HepG2 (cell line): ENCODE data around the gene ALCAM. TPM values are rescaled to one million over a fixed set of nuclear protein-coding genes. Genes with fewer than 3 reads are reported as not detected.

Experiments
- ATAC-seq: fragments of 200-7000 bp; cut with Tn5 transposase; 3 replicates; pipeline ENCODE4 v1.9.1; 2020; ENCODE audit warnings: mild to moderate bottlenecking, moderate library complexity
- BruUV-seq: library from RNA; stranded (reverse); fragments of 400-500 nt; replicated peaks from 2 replicates; lab custom pipeline; 2021; lab: Mats Ljungman, UMichigan
- CTCF ChIA-PET: fragments of 300-600 bp; formaldehyde crosslinking; extraction: SDS; loops from one replicate; lab custom pipeline; 2021; ENCODE audit warnings: low total read pairs, inconsistent platforms, low intra/inter-chr PET ratio; lab: Yijun Ruan, JAX
- POLR2A ChIA-PET: fragments of 350-600 bp; sonication (Branson Sonifier 250); formaldehyde crosslinking; loops from one replicate; lab custom pipeline; 2020; ENCODE audit warnings: antibody characterized with exemption, inconsistent platforms; lab: Yijun Ruan, JAX
- DNase-seq: peaks from one replicate; pipeline ENCODE4 v3.0.0-alpha.2; 2015; ENCODE audit warnings: low spot score
- FAIRE-seq: peaks from 3 replicates; lab custom pipeline; 2011; peaks lifted over from hg19 to GRCh38; lab: Jason Lieb, UNC
- H2AFZ ChIP-seq: one replicate; pipeline ENCODE4 v1.6.1; 2011; ENCODE audit warnings: low read length, inconsistent platforms
- H3K27ac ChIP-seq: fragments of 300-600 bp; 3 replicates; pipeline ENCODE4 v1.8.0; 2011; ENCODE audit warnings: mixed run types, mild to moderate bottlenecking, mixed read lengths, low read length, inconsistent platforms; ENCODE audit not compliant: insufficient read depth; ENCODE audit errors: extremely low read length
- H3K27me3 ChIP-seq, 2 experiments: fragments of 200-600 bp in 1 of 2; 2 replicates in 1 of 2; 3 replicates in 1 of 2; pipeline versions ENCODE4 v1.6.0 to v1.8.0; 2011; ENCODE audit warnings: low read length in 2 of 2, mild to moderate bottlenecking in 2 of 2, moderate library complexity in 2 of 2, inconsistent platforms in 1 of 2; ENCODE audit not compliant: insufficient read depth in 2 of 2, control insufficient read depth in 1 of 2
- H3K36me3 ChIP-seq, 2 experiments: fragments of 200-600 bp in 1 of 2; replicated peaks in 1 of 2; 2 replicates in 1 of 2; 3 replicates in 1 of 2; pipeline versions ENCODE4 v1.5.1 to v1.8.0; 2011; ENCODE audit warnings: low read length in 2 of 2, inconsistent platforms in 1 of 2; ENCODE audit not compliant: insufficient read depth in 2 of 2, control insufficient read depth in 1 of 2
- H3K4me1 ChIP-seq: 2 replicates; pipeline ENCODE4 v1.5.1; 2012; ENCODE audit warnings: low read length, inconsistent platforms; ENCODE audit not compliant: insufficient read depth
- H3K4me2 ChIP-seq: 2 replicates; pipeline ENCODE4 v1.6.0; 2011; ENCODE audit warnings: low read depth, low read length, inconsistent platforms
- H3K4me3 ChIP-seq, 3 experiments: fragments of 200-600 bp in 1 of 3; sonication (generic), shearing (Covaris generic) in 1 of 3; replicated peaks in 1 of 3; 2 replicates each; pipeline ENCODE4 v1.5.1; 2011 to 2016; ENCODE audit warnings: low read length in 3 of 3, inconsistent platforms in 2 of 3, low read depth in 2 of 3, mild to moderate bottlenecking in 2 of 3, control low read depth in 1 of 3, mixed read lengths in 1 of 3; ENCODE audit not compliant: insufficient read depth in 1 of 3
- H3K79me2 ChIP-seq: one replicate; pipeline ENCODE4 v1.6.1; 2011; ENCODE audit warnings: low read length, inconsistent platforms; ENCODE audit not compliant: insufficient read depth
- H3K9ac ChIP-seq: 2 replicates; pipeline ENCODE4 v1.6.0; 2011; ENCODE audit warnings: mild to moderate bottlenecking, low read depth, low read length, inconsistent platforms; ENCODE audit not compliant: insufficient read depth
- H3K9me3 ChIP-seq: 2 replicates; pipeline ENCODE4 v1.5.1; 2012; ENCODE audit warnings: mild to moderate bottlenecking, low read length
- H4K20me1 ChIP-seq: 2 replicates; pipeline ENCODE4 v1.6.0; 2011; ENCODE audit warnings: inconsistent platforms, mild to moderate bottlenecking, low read length, moderate library complexity; ENCODE audit not compliant: insufficient read depth
- AFF4 ChIP-seq: sonication (generic); formaldehyde crosslinking; IDR thresholded peaks from 2 replicates; pipeline ENCODE4 v1.4.0; 2020; ENCODE audit warnings: missing genetic modification reagents
- CENPT ChIP-seq: sonication (generic); formaldehyde crosslinking; IDR thresholded peaks from 2 replicates; pipeline ENCODE4 v1.8.0; 2022; ENCODE audit warnings: low read depth, mild to moderate bottlenecking, moderate library complexity, missing genetic modification reagents
- DNMT3B ChIP-seq: conservative IDR thresholded peaks from 2 replicates; pipeline ENCODE4 v1.6.1; 2016; ENCODE audit warnings: missing biosample characterization, control low read depth
- FLYWCH1 ChIP-seq: sonication (generic); formaldehyde crosslinking; IDR thresholded peaks from 2 replicates; pipeline ENCODE4 v1.8.1; 2023; ENCODE audit warnings: mild to moderate bottlenecking, missing genetic modification reagents
- FOXJ3 ChIP-seq: sonication (generic); formaldehyde crosslinking; IDR thresholded peaks from 2 replicates; pipeline ENCODE4 v1.4.0; 2020; ENCODE audit warnings: missing genetic modification reagents, mild to moderate bottlenecking, borderline replicate concordance
- HDAC2 ChIP-seq: sonication (generic); formaldehyde crosslinking; IDR thresholded peaks from 2 replicates; pipeline ENCODE4 v1.4.0; 2020; ENCODE audit warnings: missing genetic modification reagents
- HNRNPUL1 ChIP-seq: fragments of 200-400 bp; formaldehyde crosslinking; IDR thresholded peaks from 2 replicates; pipeline ENCODE4 v1.6.1; 2017; ENCODE audit warnings: low read depth, mild to moderate bottlenecking, low read length, moderate library complexity
- MEIS2 ChIP-seq: sonication (generic); formaldehyde crosslinking; IDR thresholded peaks from 2 replicates; pipeline ENCODE4 v1.9.0; 2021; ENCODE audit warnings: mild to moderate bottlenecking, missing genetic modification reagents
- NFYC ChIP-seq: IDR thresholded peaks from 2 replicates; pipeline ENCODE4 v1.6.1; 2016; ENCODE audit warnings: missing genetic modification reagents, missing compliant biosample characterization
- PLRG1 ChIP-seq: fragments of 450-650 bp; conservative IDR thresholded peaks from 2 replicates; pipeline ENCODE4 v1.6.1; 2016
- RBFOX2 ChIP-seq: fragments of 200-400 bp; formaldehyde crosslinking; IDR thresholded peaks from 2 replicates; pipeline ENCODE4 v1.6.1; 2017; ENCODE audit warnings: low read depth, mild to moderate bottlenecking, low read length
- SRSF1 ChIP-seq: fragments of 200-400 bp; formaldehyde crosslinking; optimal IDR thresholded peaks from 2 replicates; pipeline ENCODE3; 2017; ENCODE audit warnings: mild to moderate bottlenecking, low read depth, low read length, moderate library complexity
- TEAD3 ChIP-seq: optimal IDR thresholded peaks from 2 replicates; pipeline ENCODE3; 2016; ENCODE audit warnings: borderline replicate concordance
- ZBTB20 ChIP-seq: sonication (generic); formaldehyde crosslinking; IDR thresholded peaks from 2 replicates; pipeline ENCODE4 v1.8.1; 2023; ENCODE audit warnings: missing genetic modification reagents, low read depth, mild to moderate bottlenecking, borderline replicate concordance
- ZBTB42 ChIP-seq: sonication (generic); formaldehyde crosslinking; IDR thresholded peaks from 2 replicates; pipeline ENCODE4 v1.5.0; 2020; ENCODE audit warnings: mild to moderate bottlenecking, missing genetic modification reagents
- ZFP1 ChIP-seq: IDR thresholded peaks from 2 replicates; pipeline ENCODE4 v1.6.1; 2016
- ZMYM2 ChIP-seq: sonication (generic); formaldehyde crosslinking; IDR thresholded peaks from 2 replicates; pipeline ENCODE4 v1.8.0; 2022; ENCODE audit warnings: mild to moderate bottlenecking, missing genetic modification reagents
- ZMYM4 ChIP-seq: sonication (generic); formaldehyde crosslinking; IDR thresholded peaks from 2 replicates; pipeline ENCODE4 v1.8.1; 2023; ENCODE audit warnings: mild to moderate bottlenecking, missing genetic modification reagents
- ZNF557 ChIP-seq: sonication (generic); formaldehyde crosslinking; IDR thresholded peaks from 2 replicates; pipeline ENCODE4 v1.4.0; 2020; ENCODE audit warnings: missing genetic modification reagents
- WGBS: methylation state at CpG from one replicate; pipeline ENCODE4 v1.1.6; 2017; ENCODE audit warnings: low lambda C conversion rate; 5-methylcytosine and 5-hydroxymethylcytosine counted together
- in situ Hi-C: cut with HindIII; loops from 2 replicates; pipeline ENCODE4 v1.10.0; 2017; ENCODE audit warnings: low pct_unique_long_range_greater_than_20kb; ENCODE audit not compliant: extremely low pct_ligation_motif_present
- intact Hi-C: fragments of 100-400 bp; cut with micrococcal nuclease; formaldehyde crosslinking; loops from one replicate; pipeline ENCODE4 v1.10.0; 2022; ENCODE audit not compliant: unreplicated experiment
- polyA plus RNA-seq, 8 experiments: library from polyadenylated mRNA; depleted of rRNA in 3 of 8; stranded (reverse) in 7 of 8; unstranded in 1 of 8; fragments of >200 nt; fragmentation: Illumina TruSeq in 4 of 8; extraction: Trizol in 4 of 8; gene quantifications; 2 replicates each; pipeline versions ENCODE4 v1.2.1 to v1.2.3, GENCODE V29; 2011 to 2016; ENCODE audit warnings: low read depth in 4 of 8, missing spikeins in 1 of 8, mixed read lengths in 1 of 8; ENCODE audit not compliant: insufficient read depth in 1 of 8
- total RNA-seq, 5 experiments: library from RNA; depleted of rRNA; stranded (reverse); fragments of >200 nt; fragmentation: Illumina TruSeq; extraction: Trizol; gene quantifications; 2 replicates each; pipeline ENCODE4 v1.2.3, GENCODE V29; 2016; ENCODE audit warnings: low read depth in 1 of 5

ALCAM gene
- total and polyA plus RNA-seq, 2 of the 13 experiments (the other 11 are each of a cell fraction or from before 2014, with no cell fraction given), result 26.0 to 33.1 TPM

- H3K27ac ChIP-seq, result no peak overlapping the region
- no peaks in the 10 kb centered on the region for H3K9me3 ChIP-seq
- H3K36me3 ChIP-seq, result no peaks in the 10 kb centered on the region
- no peaks in the 10 kb centered on the region for H3K4me1 ChIP-seq
- no peak overlapping the region for H2AFZ ChIP-seq
- POLR2A ChIA-PET, result no interaction called here
- no peak overlapping the region for H3K9ac ChIP-seq
- DNase-seq (no peak), FAIRE-seq (no peak), ATAC-seq (no peak)
- 95% methylated on average over 5 of the region's 5 CpGs for WGBS
- no TSS peak for BruUV-seq
- no peak for TF ChIP-seq HNRNPUL1
- no peak for TF ChIP-seq ZMYM4
- TF ChIP-seq ZMYM2 (CRISPR knock-in tag), result no peak
- no peak for TF ChIP-seq DNMT3B (CRISPR knock-in tag)
- TF ChIP-seq CENPT (CRISPR knock-in tag), result no peak
- TF ChIP-seq ZBTB42 (CRISPR knock-in tag), result no peak
- TF ChIP-seq SRSF1, result no peak
- TF ChIP-seq AFF4 (CRISPR knock-in tag), result no peak
- TF ChIP-seq ZBTB20 (CRISPR knock-in tag), result no peak
- TF ChIP-seq MEIS2 (CRISPR knock-in tag), result no peak
- no peak for TF ChIP-seq ZNF557 (CRISPR knock-in tag)
- no peak for TF ChIP-seq TEAD3 (CRISPR knock-in tag)
- no peak for TF ChIP-seq FOXJ3 (CRISPR knock-in tag)
- no peak for TF ChIP-seq PLRG1
- TF ChIP-seq RBFOX2, result no peak
- no peak for TF ChIP-seq ZFP1 (CRISPR knock-in tag)
- no peak for TF ChIP-seq NFYC (CRISPR knock-in tag)
- TF ChIP-seq FLYWCH1, result no peak
- no peak for TF ChIP-seq HDAC2 (CRISPR knock-in tag)
- intact Hi-C loops, result loop anchor here (10.0 kb wide), 1 partner anchor 294 kb away; the partner anchor contains the start of gene CBLB
- CTCF ChIA-PET, result no interaction called here
- no peaks in the 10 kb centered on the region for H3K27me3 ChIP-seq
- H3K79me2 ChIP-seq, result no peaks in the 10 kb centered on the region
- H3K4me2 ChIP-seq, result no peak overlapping the region
- no peaks in the 10 kb centered on the region for H4K20me1 ChIP-seq
- H3K4me3 ChIP-seq, result no peak overlapping the region
- in situ Hi-C loops, result no loop called here
These were observed 204.3 kb downstream of the ALCAM start for GRCh38 chr3:105571005-105571404.
